ENCODE data around the gene DDX60. TPM values are rescaled to one million over a fixed set of nuclear protein-coding genes. Genes with fewer than 3 reads are reported as not detected.

The DDX60 gene
- total RNA-seq, 1 experiment from 2014 or later = 3.3 TPM

DNA sequence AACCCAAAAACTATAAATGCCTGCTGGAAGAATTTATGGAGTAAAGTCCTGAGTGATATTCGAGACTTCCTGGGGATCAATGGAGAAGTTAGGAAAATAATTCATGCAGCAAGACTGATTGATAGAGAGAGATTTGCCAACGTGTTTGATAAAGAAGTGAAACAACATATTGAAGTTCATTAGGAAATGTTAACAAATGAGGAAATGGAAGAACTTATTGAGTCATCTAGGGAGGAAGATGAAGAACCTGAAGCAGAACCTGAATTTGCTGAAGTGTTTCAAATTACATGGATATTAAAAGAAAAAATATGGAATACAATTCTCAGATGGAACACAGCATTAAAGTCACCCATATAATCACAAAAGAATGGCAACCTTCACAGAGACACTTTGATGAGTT lies 39.0 kb downstream of the DDX60 start:
- intact Hi-C loops (cut with micrococcal nuclease; ENCODE audit: unreplicated experiment) = no loop called here
- no peaks in the 10 kb centered on the region for H3K4me1 ChIP-seq (ENCODE audit: insufficient read depth, low read length, poor library complexity, severe bottlenecking)
- H3K36me3 ChIP-seq (ENCODE audit: insufficient read depth, low read length, poor library complexity, severe bottlenecking) = no peaks in the 10 kb centered on the region
- ChIA-PET CTCF (no interaction called here), POLR2A (ENCODE audit: low non-redundant PET) (no interaction called here)
- H3K27me3 ChIP-seq (replicated peaks; ENCODE audit: insufficient read depth, low read depth, low read length, poor library complexity) = no peaks in the 10 kb centered on the region
- H3K9me3 ChIP-seq (ENCODE audit: low read depth, low read length, poor library complexity, severe bottlenecking) = no peaks in the 10 kb centered on the region
- H3K4me3 ChIP-seq (ENCODE audit: low read depth, low read length, poor library complexity, severe bottlenecking) = no peak overlapping the region
- no peak overlapping the region for H3K27ac ChIP-seq (ENCODE audit: low read depth, low read length, poor library complexity, severe bottlenecking)
- no peak for TF ChIP-seq EZH2 (IDR thresholded peaks at IDR 0.05; ENCODE audit: borderline replicate concordance, low read depth, low read length, poor library complexity, severe bottlenecking)
- TF ChIP-seq, protein P1, sequence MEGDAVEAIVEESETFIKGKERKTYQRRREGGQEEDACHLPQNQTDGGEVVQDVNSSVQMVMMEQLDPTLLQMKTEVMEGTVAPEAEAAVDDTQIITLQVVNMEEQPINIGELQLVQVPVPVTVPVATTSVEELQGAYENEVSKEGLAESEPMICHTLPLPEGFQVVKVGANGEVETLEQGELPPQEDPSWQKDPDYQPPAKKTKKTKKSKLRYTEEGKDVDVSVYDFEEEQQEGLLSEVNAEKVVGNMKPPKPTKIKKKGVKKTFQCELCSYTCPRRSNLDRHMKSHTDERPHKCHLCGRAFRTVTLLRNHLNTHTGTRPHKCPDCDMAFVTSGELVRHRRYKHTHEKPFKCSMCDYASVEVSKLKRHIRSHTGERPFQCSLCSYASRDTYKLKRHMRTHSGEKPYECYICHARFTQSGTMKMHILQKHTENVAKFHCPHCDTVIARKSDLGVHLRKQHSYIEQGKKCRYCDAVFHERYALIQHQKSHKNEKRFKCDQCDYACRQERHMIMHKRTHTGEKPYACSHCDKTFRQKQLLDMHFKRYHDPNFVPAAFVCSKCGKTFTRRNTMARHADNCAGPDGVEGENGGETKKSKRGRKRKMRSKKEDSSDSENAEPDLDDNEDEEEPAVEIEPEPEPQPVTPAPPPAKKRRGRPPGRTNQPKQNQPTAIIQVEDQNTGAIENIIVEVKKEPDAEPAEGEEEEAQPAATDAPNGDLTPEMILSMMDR (conservative IDR thresholded peaks at IDR 0.05; ENCODE audit: low read depth, low read length) = no peak
- no peak for DNase-seq (ENCODE audit: low spot score)
- no TSS peak for BruUV-seq (replicated peaks)

DNA sequence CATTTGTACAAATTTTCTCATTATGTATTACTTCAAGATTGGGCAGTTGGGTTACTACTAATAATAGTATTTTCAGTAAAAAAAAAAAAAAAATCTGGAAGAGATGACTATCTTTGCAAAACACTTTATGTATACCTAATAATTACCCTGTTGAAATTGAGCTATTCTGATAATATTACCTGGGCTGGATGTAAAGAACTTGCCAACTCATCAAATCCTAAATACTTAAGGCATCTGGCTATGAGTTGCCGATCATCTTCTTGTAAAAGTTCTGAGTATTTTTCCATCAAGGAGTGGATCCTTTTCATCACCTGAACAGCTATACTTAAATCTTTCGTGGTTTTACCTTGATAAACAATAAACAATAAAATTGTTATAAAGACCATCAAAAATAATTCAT lies 42.7 kb downstream of the DDX60 start:
- TF ChIP-seq EZH2 (IDR thresholded peaks at IDR 0.05; ENCODE audit: borderline replicate concordance, low read depth, low read length, poor library complexity, severe bottlenecking) = no peak
- TF ChIP-seq, protein P1 (conservative IDR thresholded peaks at IDR 0.05; ENCODE audit: low read depth, low read length) = no peak
- POLR2A ChIA-PET (ENCODE audit: low non-redundant PET) = no interaction called here

DNA sequence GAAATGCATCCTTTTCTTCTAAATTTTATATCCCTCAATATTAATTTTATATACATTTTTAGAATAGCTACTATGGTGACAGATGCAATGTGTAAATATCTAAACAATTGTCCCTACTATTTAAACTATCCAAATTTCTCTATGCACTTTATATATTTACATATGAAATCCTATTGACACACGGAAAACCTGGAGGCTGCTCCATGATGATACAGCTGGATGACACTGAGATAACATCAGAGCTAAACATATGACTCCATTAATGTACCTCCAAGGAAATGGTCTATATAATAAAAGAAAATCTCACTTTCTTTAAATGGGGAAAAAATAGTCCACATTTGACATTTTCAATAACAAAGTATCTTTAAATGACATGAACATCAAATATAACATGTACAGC lies 43.7 kb downstream of the DDX60 start:
- no peaks in the 10 kb centered on the region for H3K4me1 ChIP-seq (ENCODE audit: insufficient read depth, low read length, poor library complexity, severe bottlenecking)
- no peaks in the 10 kb centered on the region for H3K9me3 ChIP-seq (ENCODE audit: low read depth, low read length, poor library complexity, severe bottlenecking)
- no peak overlapping the region for H3K4me3 ChIP-seq (ENCODE audit: low read depth, low read length, poor library complexity, severe bottlenecking)
- POLR2A ChIA-PET (ENCODE audit: low non-redundant PET) = no interaction called here
- DNase-seq (ENCODE audit: low spot score) = no peak
- H3K27me3 ChIP-seq (replicated peaks; ENCODE audit: insufficient read depth, low read depth, low read length, poor library complexity) = no peaks in the 10 kb centered on the region
- CTCF ChIA-PET = no interaction called here
- H3K36me3 ChIP-seq (ENCODE audit: insufficient read depth, low read length, poor library complexity, severe bottlenecking) = no peaks in the 10 kb centered on the region
- TF ChIP-seq EZH2 (IDR thresholded peaks at IDR 0.05; ENCODE audit: borderline replicate concordance, low read depth, low read length, poor library complexity, severe bottlenecking) = no peak
- TF ChIP-seq, protein P1 (conservative IDR thresholded peaks at IDR 0.05; ENCODE audit: low read depth, low read length) = no peak
- H3K27ac ChIP-seq (ENCODE audit: low read depth, low read length, poor library complexity, severe bottlenecking) = no peak overlapping the region
- intact Hi-C loops (cut with micrococcal nuclease; ENCODE audit: unreplicated experiment) = no loop called here
- BruUV-seq (replicated peaks) = no TSS peak

More for the DNA sequence above, 42.7 kb downstream of the DDX60 start:
- no peak overlapping the region for H3K4me3 ChIP-seq (ENCODE audit: low read depth, low read length, poor library complexity, severe bottlenecking)
- intact Hi-C loops (cut with micrococcal nuclease; ENCODE audit: unreplicated experiment) = no loop called here
- no peak for DNase-seq (ENCODE audit: low spot score)
- BruUV-seq (replicated peaks) = no TSS peak
- CTCF ChIA-PET = no interaction called here
- no peaks in the 10 kb centered on the region for H3K36me3 ChIP-seq (ENCODE audit: insufficient read depth, low read length, poor library complexity, severe bottlenecking)
- no peak overlapping the region for H3K27ac ChIP-seq (ENCODE audit: low read depth, low read length, poor library complexity, severe bottlenecking)
- H3K27me3 ChIP-seq (replicated peaks; ENCODE audit: insufficient read depth, low read depth, low read length, poor library complexity) = no peaks in the 10 kb centered on the region
- no peaks in the 10 kb centered on the region for H3K4me1 ChIP-seq (ENCODE audit: insufficient read depth, low read length, poor library complexity, severe bottlenecking)
- no peaks in the 10 kb centered on the region for H3K9me3 ChIP-seq (ENCODE audit: low read depth, low read length, poor library complexity, severe bottlenecking)

All from A673 (cell line).